H1 (cell line): ENCODE data around the gene ZNF516. TPM values are rescaled to one million over a fixed set of nuclear protein-coding genes. Genes with fewer than 3 reads are reported as not detected.

Experiments used
- CTCF ChIA-PET: fragments of 300-600 bp; sonication (Branson Sonifier 250); formaldehyde crosslinking; loops from one replicate; lab custom pipeline; 2021; ENCODE audit not compliant: partially characterized antibody; lab: Charles Lee
- POLR2A ChIA-PET: fragments of 300-600 bp; sonication (Branson Sonifier 250); formaldehyde crosslinking; loops from one replicate; lab custom pipeline; 2021; ENCODE audit warnings: inconsistent platforms; ENCODE audit not compliant: partially characterized antibody; lab: Charles Lee
- DNase-seq, 2 experiments: peaks; one replicate each; pipeline versions ENCODE4 v3.0.0 to v3.0.0-alpha.2; 2010 to 2022; ENCODE audit warnings: low spot score in 2 of 2, low read depth in 1 of 2, mixed read lengths in 1 of 2
- FAIRE-seq: peaks from 2 replicates; lab custom pipeline; 2011; peaks lifted over from hg19 to GRCh38; lab: Jason Lieb, UNC
- H2AFZ ChIP-seq: 2 replicates; pipeline ENCODE4 v1.8.1; 2012; ENCODE audit warnings: low read length, inconsistent platforms
- H2AK5ac ChIP-seq: 2 replicates; pipeline ENCODE4 v1.6.1; 2013; ENCODE audit warnings: low read depth, low read length
- H2BK120ac ChIP-seq: replicated peaks from 2 replicates; pipeline ENCODE3; 2013; ENCODE audit warnings: low read depth, low read length, inconsistent platforms
- H2BK12ac ChIP-seq: 2 replicates; pipeline ENCODE4 v1.6.1; 2013; ENCODE audit warnings: low read depth, low read length
- H2BK15ac ChIP-seq: 2 replicates; pipeline ENCODE4 v1.6.1; 2013; ENCODE audit warnings: low read length
- H2BK20ac ChIP-seq: 2 replicates; pipeline ENCODE4 v1.6.1; 2013; ENCODE audit warnings: low read length
- H2BK5ac ChIP-seq: 2 replicates; pipeline ENCODE4 v1.6.1; 2013; ENCODE audit warnings: low read depth, low read length
- H3K14ac ChIP-seq: 2 replicates; pipeline ENCODE4 v1.6.1; 2013; ENCODE audit warnings: inconsistent platforms; ENCODE audit not compliant: insufficient read length
- H3K18ac ChIP-seq: 2 replicates; pipeline ENCODE4 v1.6.1; 2013; ENCODE audit warnings: low read length; ENCODE audit errors: extremely low read depth
- H3K23ac ChIP-seq: 2 replicates; pipeline ENCODE4 v1.6.1; 2013; ENCODE audit warnings: inconsistent platforms; ENCODE audit not compliant: insufficient read length
- H3K23me2 ChIP-seq: 2 replicates; pipeline ENCODE4 v1.6.1; 2013; ENCODE audit warnings: low read depth, low read length
- H3K27ac ChIP-seq: 2 replicates; pipeline ENCODE4 v1.6.1; 2011; ENCODE audit warnings: low read depth, low read length, inconsistent platforms
- H3K27me3 ChIP-seq, 4 experiments: replicated peaks in 1 of 4; 1 replicate in 1 of 4; 2 replicates in 3 of 4; pipeline versions ENCODE4 v1.6.1 to v1.8.1; 2011 to 2013; ENCODE audit warnings: low read length in 3 of 4, mild to moderate bottlenecking in 3 of 4, inconsistent platforms in 2 of 4, mixed read lengths in 2 of 4, moderate library complexity in 1 of 4; ENCODE audit not compliant: control insufficient read depth in 3 of 4, insufficient read depth in 3 of 4; ENCODE audit errors: extremely low read depth in 1 of 4
- H3K36me3 ChIP-seq, 4 experiments: 2 replicates each; pipeline versions ENCODE4 v1.6.1 to v1.8.1; 2011 to 2013; ENCODE audit warnings: mild to moderate bottlenecking in 4 of 4, low read length in 3 of 4, moderate library complexity in 2 of 4, control low read depth in 1 of 4, inconsistent platforms in 1 of 4; ENCODE audit not compliant: insufficient read depth in 4 of 4, control insufficient read depth in 2 of 4
- H3K4ac ChIP-seq: replicated peaks from 2 replicates; pipeline ENCODE3; 2013; ENCODE audit warnings: low read length, low read depth, mixed read lengths, inconsistent platforms; ENCODE audit not compliant: insufficient read length
- H3K4me1 ChIP-seq, 4 experiments: replicated peaks in 1 of 4; 1 replicate in 1 of 4; 2 replicates in 3 of 4; pipeline versions ENCODE4 v1.6.1 to v1.8.1; 2011 to 2013; ENCODE audit warnings: low read length in 3 of 4, inconsistent platforms in 2 of 4, mixed read lengths in 1 of 4; ENCODE audit not compliant: insufficient read depth in 4 of 4, control insufficient read depth in 3 of 4
- H3K4me2 ChIP-seq, 2 experiments: 2 replicates each; pipeline versions ENCODE4 v1.6.1 to v1.8.1; 2011 to 2013; ENCODE audit warnings: low read depth in 2 of 2, low read length in 2 of 2, control low read depth in 1 of 2, inconsistent platforms in 1 of 2, mild to moderate bottlenecking in 1 of 2; ENCODE audit not compliant: insufficient read depth in 1 of 2
- H3K4me3 ChIP-seq, 4 experiments: fragments of 200-600, 300-600 bp in 1 of 4; sonication (generic), shearing (Covaris generic), sonication (Bioruptor Twin) in 1 of 4; 2 replicates each; pipeline versions ENCODE4 v1.5.1 to v1.8.1; 2011 to 2016; ENCODE audit warnings: low read length in 4 of 4, low read depth in 3 of 4, control low read depth in 2 of 4, inconsistent platforms in 2 of 4, mild to moderate bottlenecking in 2 of 4, mixed read lengths in 1 of 4, moderate library complexity in 1 of 4; ENCODE audit not compliant: insufficient read depth in 2 of 4; ENCODE audit errors: extremely low read depth in 1 of 4
- H3K56ac ChIP-seq: replicated peaks from 2 replicates; pipeline ENCODE3; 2013; ENCODE audit warnings: low read depth, mild to moderate bottlenecking, mixed read lengths, low read length, inconsistent platforms; ENCODE audit not compliant: insufficient read length
- H3K79me1 ChIP-seq: 2 replicates; pipeline ENCODE4 v1.6.1; 2013; ENCODE audit warnings: low read depth, low read length, control low read depth
- H3K79me2 ChIP-seq, 2 experiments: 2 replicates each; pipeline versions ENCODE4 v1.6.1 to v1.8.1; 2012 to 2013; ENCODE audit warnings: low read length in 2 of 2, mild to moderate bottlenecking in 2 of 2, inconsistent platforms in 1 of 2; ENCODE audit not compliant: insufficient read depth in 2 of 2, control insufficient read depth in 1 of 2
- H3K9ac ChIP-seq, 4 experiments: replicated peaks in 1 of 4; 1 replicate in 1 of 4; 2 replicates in 3 of 4; pipeline versions ENCODE4 v1.6.1 to v1.8.1; 2011 to 2013; ENCODE audit warnings: low read depth in 3 of 4, low read length in 3 of 4, control low read depth in 2 of 4, mild to moderate bottlenecking in 2 of 4, moderate library complexity in 2 of 4, inconsistent platforms in 1 of 4; ENCODE audit errors: extremely low read depth in 1 of 4
- H3K9me3 ChIP-seq, 2 experiments: 2 replicates each; pipeline versions ENCODE4 v1.6.1 to v1.8.1; 2012 to 2013; ENCODE audit warnings: mild to moderate bottlenecking in 2 of 2, moderate library complexity in 2 of 2, control low read depth in 1 of 2, inconsistent platforms in 1 of 2, low read depth in 1 of 2, low read length in 1 of 2, mixed read lengths in 1 of 2; ENCODE audit not compliant: insufficient read depth in 2 of 2
- H4K20me1 ChIP-seq, 2 experiments: replicated peaks in 1 of 2; 2 replicates each; pipeline versions ENCODE3 to v1.8.1; 2011 to 2013; ENCODE audit warnings: inconsistent platforms in 2 of 2, low read length in 2 of 2, mild to moderate bottlenecking in 1 of 2; ENCODE audit not compliant: insufficient read depth in 2 of 2, control insufficient read depth in 1 of 2
- H4K5ac ChIP-seq: 2 replicates; pipeline ENCODE4 v1.6.1; 2013; ENCODE audit warnings: low read length, low read depth, mixed read lengths, inconsistent platforms; ENCODE audit not compliant: insufficient read length
- H4K8ac ChIP-seq: 2 replicates; pipeline ENCODE4 v1.8.0; 2013; ENCODE audit warnings: mild to moderate bottlenecking, moderate library complexity, low read length, inconsistent platforms; ENCODE audit not compliant: insufficient read depth; ENCODE audit errors: extremely low read depth
- H4K91ac ChIP-seq: replicated peaks from 2 replicates; pipeline ENCODE3; 2013; ENCODE audit warnings: low read length, mixed read lengths, inconsistent platforms; ENCODE audit not compliant: insufficient read length
- CEBPB ChIP-seq: IDR thresholded peaks from 2 replicates; pipeline ENCODE4 v1.6.1; 2012; ENCODE audit warnings: low read depth, low read length
- EGR1 ChIP-seq: IDR thresholded peaks from 2 replicates; pipeline ENCODE4 v1.6.1; 2011; ENCODE audit warnings: low read depth, low read length, borderline replicate concordance
- EP300 ChIP-seq, 2 experiments: IDR thresholded peaks; 1 replicate in 1 of 2; 2 replicates in 1 of 2; pipeline ENCODE4 v1.6.1; 2011 to 2012; ENCODE audit warnings: low read depth in 2 of 2, low read length in 2 of 2, mild to moderate bottlenecking in 2 of 2, borderline replicate concordance in 1 of 2, inconsistent platforms in 1 of 2, moderate library complexity in 1 of 2
- RNF2 ChIP-seq: fragments of 200-900, 300-1000 bp; sonication (generic); IDR thresholded peaks from 2 replicates; pipeline ENCODE4 v1.7.1; 2016; ENCODE audit warnings: borderline replicate concordance, low read depth, mild to moderate bottlenecking, antibody characterized with exemption, low read length; ENCODE audit not compliant: poor library complexity, severe bottlenecking; ENCODE audit errors: missing control alignments
- SP4 ChIP-seq: IDR thresholded peaks from 2 replicates; pipeline ENCODE4 v1.6.1; 2012; ENCODE audit warnings: low read length, inconsistent platforms
- TAF7 ChIP-seq: optimal IDR thresholded peaks from 2 replicates; pipeline ENCODE3; 2011; ENCODE audit warnings: low read depth, mild to moderate bottlenecking, inconsistent platforms, low read length, moderate library complexity, borderline replicate concordance
- YY1 ChIP-seq: IDR thresholded peaks from 2 replicates; pipeline ENCODE4 v1.6.1; 2011; ENCODE audit warnings: low read depth, mild to moderate bottlenecking, low read length
- WGBS, 2 experiments: shearing (Covaris generic) in 1 of 2; methylation state at CpG; one replicate each; pipeline versions ENCODE4 v1.1.6 to v1.1.7; 2013 to 2015; ENCODE audit warnings: low lambda C conversion rate in 2 of 2, mixed read lengths in 2 of 2, inconsistent platforms in 1 of 2, low coverage in 1 of 2, missing lambda C conversion rate in 1 of 2; ENCODE audit not compliant: insufficient replicate concordance in 2 of 2, insufficient coverage in 1 of 2, insufficient read length in 1 of 2; ENCODE audit errors: extremely low coverage in 1 of 2, missing lambda C conversion rate in 1 of 2; 5-methylcytosine and 5-hydroxymethylcytosine counted together
- polyA plus RNA-seq, 7 experiments: library from polyadenylated mRNA; depleted of rRNA in 3 of 7; stranded (reverse) in 5 of 7; unstranded in 2 of 7; fragments of >200 nt in 5 of 7; fragments of 200-250 nt in 2 of 7; gene quantifications; 1 replicate in 5 of 7; 2 replicates in 1 of 7; 4 replicates in 1 of 7; pipeline versions ENCODE4 v1.2.1 to v1.2.3, GENCODE V29; 2011 to 2013; ENCODE audit warnings: missing spikeins in 2 of 7, mixed read lengths in 2 of 7
- total RNA-seq: library from RNA; stranded (reverse); fragmentation: NEBNext Ultra II Directional; extraction: Animal tissue kit (Norgen Biotek cat#: 25700); gene quantifications from 2 replicates; pipeline ENCODE4 v1.2.1, GENCODE V29; 2021
- TF ChIP-seq, protein P1 (sequence below): IDR thresholded peaks from 2 replicates; pipeline ENCODE4 v1.6.1; 2012; ENCODE audit warnings: low read length, inconsistent platforms

Gene ZNF516
- total and polyA plus RNA-seq, 2 of the 8 experiments (the other 6 are each of a cell fraction or from before 2014, with no cell fraction given), result 7.3 to 17.0 TPM

DNA sequence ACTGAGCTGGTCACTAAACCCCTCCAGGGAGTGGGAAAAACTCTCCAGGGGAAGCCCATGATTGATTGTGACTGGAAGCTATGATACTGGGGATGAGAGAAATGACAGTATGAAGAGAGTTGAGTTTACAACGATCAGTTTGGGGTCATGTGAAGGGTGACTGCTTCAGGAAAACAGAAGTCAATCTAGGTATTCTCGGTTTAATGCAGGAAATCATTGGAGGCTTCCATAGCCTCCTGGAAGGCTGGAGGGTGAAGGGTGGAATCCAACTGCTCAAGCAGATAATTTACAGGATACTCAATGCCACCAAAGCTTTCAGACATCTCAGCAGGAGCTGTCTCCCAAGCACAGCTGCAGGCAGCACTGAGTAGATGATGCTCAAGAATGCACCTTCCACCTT, 154.6 kb downstream of the ZNF516 start:
- H2BK5ac ChIP-seq, result no peak overlapping the region
- H4K8ac ChIP-seq, result no peak overlapping the region
- no peak overlapping the region for H3K4me3 ChIP-seq
- 82% methylated on average over 2 of the region's 2 CpGs; no CpG with 5 or more reads in 1 of the 2 experiments for WGBS, 2 experiments
- no peaks in the 10 kb centered on the region for H3K79me2 ChIP-seq
- no peaks in the 10 kb centered on the region for H3K79me1 ChIP-seq
- H3K56ac ChIP-seq, result no peak overlapping the region
- no peaks in the 10 kb centered on the region for H3K4me1 ChIP-seq
- H4K20me1 ChIP-seq, result peaks cover 0 to 6% of the 10 kb centered on the region in 2 experiments
- no peak overlapping the region for H3K9ac ChIP-seq
- H3K4ac ChIP-seq, result no peak overlapping the region
- CTCF ChIA-PET, result no interaction called here
- no peak overlapping the region for H2BK20ac ChIP-seq
- no peak overlapping the region for H3K14ac ChIP-seq
- no peak overlapping the region for H3K18ac ChIP-seq
- POLR2A ChIA-PET, result no interaction called here
- H3K9me3 ChIP-seq, result peaks cover 3 to 6% of the 10 kb centered on the region in 2 experiments; a peak in 2 of 4 replicates
- no peak overlapping the region for H4K91ac ChIP-seq
- no peak overlapping the region for H4K5ac ChIP-seq
- H2BK12ac ChIP-seq, result no peak overlapping the region
- H3K27me3 ChIP-seq, result no peaks in the 10 kb centered on the region
- no peak for TF ChIP-seq RNF2
- TF ChIP-seq EP300 (IDR thresholded peaks at IDR 0.05; ENCODE audit: borderline replicate concordance in 1 of 2, low read depth in 2 of 2, low read length in 2 of 2), result no peak
- TF ChIP-seq YY1, result no peak
- TF ChIP-seq, protein P1, sequence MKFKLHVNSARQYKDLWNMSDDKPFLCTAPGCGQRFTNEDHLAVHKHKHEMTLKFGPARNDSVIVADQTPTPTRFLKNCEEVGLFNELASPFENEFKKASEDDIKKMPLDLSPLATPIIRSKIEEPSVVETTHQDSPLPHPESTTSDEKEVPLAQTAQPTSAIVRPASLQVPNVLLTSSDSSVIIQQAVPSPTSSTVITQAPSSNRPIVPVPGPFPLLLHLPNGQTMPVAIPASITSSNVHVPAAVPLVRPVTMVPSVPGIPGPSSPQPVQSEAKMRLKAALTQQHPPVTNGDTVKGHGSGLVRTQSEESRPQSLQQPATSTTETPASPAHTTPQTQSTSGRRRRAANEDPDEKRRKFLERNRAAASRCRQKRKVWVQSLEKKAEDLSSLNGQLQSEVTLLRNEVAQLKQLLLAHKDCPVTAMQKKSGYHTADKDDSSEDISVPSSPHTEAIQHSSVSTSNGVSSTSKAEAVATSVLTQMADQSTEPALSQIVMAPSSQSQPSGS, result no peak
- TF ChIP-seq EGR1, result no peak
- no peak for TF ChIP-seq SP4
- no peak for TF ChIP-seq CEBPB
- TF ChIP-seq TAF7, result no peak
- no peak overlapping the region for H2BK120ac ChIP-seq
- H2AFZ ChIP-seq, result no peak overlapping the region
- no peak overlapping the region for H3K4me2 ChIP-seq
- H3K23ac ChIP-seq, result no peak overlapping the region
- peaks cover 7% of the 10 kb centered on the region; the same call in 1 of the 2 replicates for H3K23me2 ChIP-seq
- FAIRE-seq, result no peak
- H3K27ac ChIP-seq, result no peak overlapping the region
- no peak for DNase-seq
- no peaks in the 10 kb centered on the region for H3K36me3 ChIP-seq
- no peak overlapping the region for H2AK5ac ChIP-seq
- H2BK15ac ChIP-seq, result no peak overlapping the region
